Limb (tissue), 2 donors: Measurements from ENCODE around the gene CDKN1C.
"Not testable (repeated sequence)": the region's sequence is repeated elsewhere in the genome, so short reads cannot be mapped to it uniquely, and the experiment has no call there.

Experiments
- DNase-seq, 2 donors: peaks; one replicate each; pipeline ENCODE4 v3.0.0-alpha.2; 2016; ENCODE audit errors: extremely low spot score in 2 of 2

CDKN1C gene

DNA sequence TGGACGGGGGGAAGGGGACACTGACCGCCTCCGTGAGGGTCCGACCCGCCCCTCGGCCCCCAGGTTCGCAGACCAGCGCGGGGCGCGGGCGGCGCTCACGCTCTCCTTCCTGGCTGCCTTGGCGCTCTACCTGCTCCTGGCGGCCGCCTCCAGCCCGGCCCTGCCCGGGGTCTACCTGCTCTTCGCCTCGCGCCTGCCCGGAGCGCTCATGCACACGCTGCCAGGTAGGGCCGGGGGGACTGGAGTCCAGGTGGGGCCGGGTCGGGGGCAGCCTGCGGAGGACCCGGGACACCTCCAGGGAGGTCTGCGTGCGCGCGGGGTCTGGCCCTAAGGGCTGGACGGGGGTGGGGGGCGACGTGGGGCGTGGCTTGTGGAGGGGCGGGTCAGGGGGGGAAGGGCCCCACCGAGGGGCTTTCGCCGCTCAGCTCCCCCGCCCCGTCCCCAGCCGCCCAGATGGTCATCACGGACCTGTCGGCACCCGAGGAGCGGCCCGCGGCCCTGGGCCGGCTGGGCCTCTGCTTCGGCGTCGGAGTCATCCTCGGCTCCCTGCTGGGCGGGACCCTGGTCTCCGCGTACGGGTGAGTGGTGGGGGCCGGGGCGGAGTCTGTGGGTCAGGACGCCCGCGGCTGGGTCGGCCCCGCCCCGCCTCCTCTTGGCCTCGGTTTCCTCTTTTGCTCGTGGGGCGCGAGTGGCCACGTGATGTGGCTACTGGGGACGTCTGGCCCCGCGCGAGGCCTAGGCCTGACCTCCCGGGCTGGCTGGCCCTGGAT, 23.7 kb upstream of the CDKN1C start:
- no peak for DNase-seq

DNA sequence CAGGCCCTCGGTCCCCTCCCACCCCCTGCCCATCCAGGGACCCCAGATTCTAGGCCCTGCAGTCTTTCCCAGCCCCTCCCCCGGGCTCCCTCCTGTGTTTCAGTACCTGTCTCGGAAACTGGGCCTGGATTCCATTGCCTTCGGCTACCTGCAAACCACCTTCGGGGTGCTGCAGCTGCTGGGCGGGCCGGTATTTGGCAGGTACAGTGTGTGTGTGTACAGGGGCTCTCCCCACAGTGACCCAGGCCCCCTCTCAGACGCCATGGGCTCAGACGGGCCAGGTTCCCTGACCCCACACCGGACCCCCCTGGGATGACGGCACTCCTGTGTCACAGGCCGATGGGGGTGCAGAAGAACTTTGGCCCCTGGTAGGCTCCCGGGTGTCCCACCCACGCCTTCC, 22.6 kb upstream of the CDKN1C start:
- no peak for DNase-seq

DNA sequence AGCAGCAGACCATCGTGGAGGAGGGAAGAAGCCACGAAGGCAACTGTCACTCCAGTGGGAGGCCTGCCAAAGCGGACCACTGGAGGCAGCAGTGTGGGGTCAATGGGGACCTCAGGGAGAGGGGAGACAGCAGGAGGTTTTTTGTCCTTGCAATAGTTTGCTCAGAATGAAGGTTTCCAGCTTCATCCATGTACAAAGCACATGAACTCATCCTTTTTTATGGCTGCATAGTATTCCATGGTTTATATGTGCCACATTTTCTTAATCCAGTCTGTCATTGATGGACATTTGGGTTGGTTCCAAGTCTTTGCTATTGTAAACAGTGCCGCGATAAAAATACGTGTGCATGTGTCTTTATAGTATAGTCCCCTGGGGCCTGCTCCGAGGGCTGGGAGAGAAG, 19.7 kb upstream of the CDKN1C start:
- not testable (repeated sequence) for DNase-seq

DNA sequence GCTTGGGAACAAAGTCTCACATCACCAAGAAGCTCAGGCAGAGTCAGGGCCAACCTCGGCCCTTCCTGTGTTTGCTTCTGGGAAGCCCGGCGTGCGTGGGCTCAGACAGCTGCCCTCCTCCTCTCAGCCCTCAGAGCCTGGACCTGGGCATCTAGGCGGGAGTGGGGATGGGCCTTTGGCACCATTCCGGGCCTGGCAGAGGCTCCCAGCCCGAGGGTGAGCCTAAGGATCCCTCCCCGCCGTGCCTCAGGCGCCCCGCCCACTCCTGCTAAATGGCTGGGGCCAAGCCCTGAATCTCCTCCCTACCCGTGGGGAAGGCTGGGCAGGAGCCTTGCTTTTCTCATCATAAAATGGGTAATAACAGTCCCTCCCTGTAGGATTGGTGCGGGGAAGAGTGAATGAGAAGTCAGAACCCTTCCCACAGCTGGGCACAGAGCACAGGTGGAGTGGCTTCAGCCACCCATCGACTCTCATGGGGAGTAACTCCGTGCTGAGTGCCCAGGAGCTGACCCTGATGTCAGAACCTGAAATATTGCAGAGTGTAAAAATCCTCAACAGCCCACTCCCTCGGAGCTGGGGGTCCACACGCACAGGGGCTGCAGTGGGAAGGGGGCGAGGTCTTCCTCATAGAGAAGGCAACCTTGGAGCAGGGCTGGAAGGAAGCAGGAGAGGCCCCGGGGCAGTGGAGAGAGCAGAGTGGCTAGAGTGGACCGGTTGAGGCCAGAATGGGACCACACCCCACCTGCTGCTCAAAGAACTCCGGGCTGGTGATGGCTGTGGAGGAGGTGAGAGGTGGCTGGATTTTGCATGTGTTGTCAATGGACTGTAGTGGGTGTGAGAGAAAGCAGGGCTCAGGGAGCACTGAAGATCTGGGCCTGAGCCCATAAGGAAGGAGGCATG, 18.8 kb upstream of the CDKN1C start:
- no peak for DNase-seq

DNA sequence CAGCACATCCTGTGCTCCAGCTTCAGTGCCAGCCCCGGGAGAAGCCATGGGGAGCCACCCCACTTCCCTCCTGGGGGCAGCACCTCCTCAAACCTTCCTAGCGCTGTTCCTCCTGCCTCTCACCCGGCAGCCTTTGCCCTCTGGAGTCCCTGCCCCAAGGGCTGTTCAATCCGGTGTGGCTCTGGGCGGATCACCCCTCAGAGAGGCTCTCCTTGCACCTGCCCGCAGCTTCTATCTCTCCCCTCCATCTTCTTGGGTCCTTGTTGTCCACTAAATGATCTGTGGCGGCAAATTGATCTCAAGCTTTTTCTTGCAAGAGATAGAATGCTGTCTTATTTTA, 18.1 kb upstream of the CDKN1C start:
- DNase-seq: no peak

DNA sequence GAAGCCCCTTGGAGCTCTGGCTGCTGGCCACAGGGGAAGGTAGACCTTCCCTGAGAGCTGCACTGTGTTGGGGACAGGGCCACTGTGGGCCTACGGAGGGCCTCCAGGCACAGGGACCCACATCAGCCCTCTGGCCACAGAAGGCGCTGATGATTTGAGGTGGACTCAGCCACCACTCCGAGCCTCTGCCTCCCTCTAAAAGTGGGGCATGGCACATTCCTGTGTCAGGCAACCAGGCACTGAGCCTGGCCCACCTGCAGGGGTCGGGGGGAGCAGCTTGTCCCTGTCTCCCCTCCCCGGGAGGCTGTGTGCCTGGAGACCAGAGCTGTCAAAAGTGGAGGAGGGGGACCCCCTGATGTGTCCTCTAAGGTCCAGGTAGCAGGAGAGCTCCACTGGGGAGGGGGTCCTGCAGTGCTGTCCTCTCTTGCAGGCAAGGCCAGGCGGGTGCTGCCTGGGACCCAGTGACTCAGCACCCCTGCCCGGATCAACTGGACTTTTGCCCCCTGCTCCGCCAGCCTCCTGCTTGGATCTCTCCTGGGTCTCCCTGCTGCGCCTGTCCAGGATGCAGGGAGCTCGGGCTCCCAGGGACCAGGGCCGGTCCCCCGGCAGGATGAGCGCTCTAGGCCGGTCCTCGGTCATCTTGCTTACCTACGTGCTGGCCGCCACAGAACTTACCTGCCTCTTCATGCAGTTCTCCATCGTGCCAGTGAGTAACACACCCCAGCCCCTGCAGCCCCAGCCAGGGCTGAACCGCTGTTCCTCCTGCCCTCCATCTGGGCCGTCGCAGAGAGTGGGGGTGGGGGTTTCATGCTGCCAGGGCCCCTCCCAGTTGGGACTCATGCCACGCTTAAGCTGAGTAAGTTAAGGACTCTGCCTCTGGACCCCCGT, 17.5 kb upstream of the CDKN1C start:
- no peak for DNase-seq

DNA sequence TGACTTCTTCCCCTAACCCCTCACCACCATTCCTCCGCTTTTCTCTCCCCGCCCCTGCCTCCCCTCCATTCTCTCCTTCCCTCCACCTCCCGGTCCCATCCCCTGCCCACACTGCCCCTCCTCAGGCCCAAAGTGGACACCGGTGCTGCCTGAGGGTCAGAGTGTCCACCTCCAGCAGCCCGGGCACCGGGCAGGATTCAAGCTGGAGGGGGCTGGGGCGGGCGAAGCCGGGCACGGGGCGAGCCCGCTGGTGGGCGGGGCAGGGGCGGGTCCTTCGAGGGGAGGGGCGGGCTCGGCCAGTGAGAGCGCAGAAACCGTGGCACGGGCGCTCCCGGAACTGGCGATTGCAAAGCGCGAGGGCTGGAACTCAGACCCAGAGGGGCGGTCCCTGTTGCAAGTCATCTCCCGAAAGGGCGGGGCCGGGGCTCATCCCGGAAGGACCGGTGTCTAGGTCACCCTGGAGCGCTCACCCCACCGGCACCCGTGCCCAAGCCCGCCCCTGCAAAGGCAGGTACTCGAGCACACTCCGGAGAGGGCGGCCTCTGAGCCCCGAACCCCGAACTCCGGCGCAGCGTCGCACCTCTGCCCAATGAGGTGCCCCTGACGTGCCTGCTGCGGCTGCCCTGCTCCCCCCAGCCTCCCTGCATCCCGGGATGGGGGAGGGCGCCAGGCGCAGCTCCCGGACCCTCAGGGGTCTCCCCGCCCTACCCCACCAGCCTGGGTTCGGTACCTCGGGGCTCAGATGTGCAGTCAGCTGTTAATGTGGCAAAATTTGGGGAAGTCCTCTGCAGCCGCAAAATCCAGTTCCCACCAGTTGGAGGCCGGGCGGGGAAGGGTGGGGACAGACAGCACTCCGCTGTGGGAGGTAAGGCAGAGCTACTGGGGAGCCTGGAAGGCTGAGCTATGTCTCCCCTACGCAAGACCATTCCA, 16.5 kb upstream of the CDKN1C start:
- DNase-seq: peak; percentile 74 to 83

DNA sequence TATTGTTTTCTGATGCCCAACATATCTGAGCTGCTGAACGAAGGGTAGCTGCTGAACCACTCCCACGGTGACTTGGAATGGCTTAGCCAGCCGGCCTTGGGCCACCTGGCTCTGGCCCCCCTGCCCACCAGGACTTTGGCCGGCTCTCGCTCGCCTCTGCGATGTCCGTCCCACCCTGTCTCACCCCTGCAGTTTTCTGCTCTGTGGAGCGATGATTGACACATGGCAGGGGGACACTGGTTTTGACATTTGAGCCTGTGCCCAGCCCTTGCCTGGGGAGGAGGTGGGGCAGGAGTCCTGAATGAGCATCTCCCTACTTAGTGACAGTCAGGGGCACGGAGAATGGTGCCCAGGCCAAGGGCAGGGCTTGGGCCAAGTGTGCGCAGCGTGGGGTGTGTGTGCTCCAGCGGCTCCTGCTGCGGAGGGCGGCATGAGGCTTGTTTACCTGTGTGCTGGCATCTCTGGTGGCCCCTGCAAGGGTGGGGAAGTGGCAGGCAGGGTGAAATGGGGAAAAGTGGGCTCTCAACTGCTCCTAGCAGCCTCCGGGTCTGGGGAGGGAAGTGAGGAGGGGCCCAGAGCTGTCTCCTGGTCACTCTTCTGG, 15.7 kb upstream of the CDKN1C start:
- DNase-seq: no peak

DNA sequence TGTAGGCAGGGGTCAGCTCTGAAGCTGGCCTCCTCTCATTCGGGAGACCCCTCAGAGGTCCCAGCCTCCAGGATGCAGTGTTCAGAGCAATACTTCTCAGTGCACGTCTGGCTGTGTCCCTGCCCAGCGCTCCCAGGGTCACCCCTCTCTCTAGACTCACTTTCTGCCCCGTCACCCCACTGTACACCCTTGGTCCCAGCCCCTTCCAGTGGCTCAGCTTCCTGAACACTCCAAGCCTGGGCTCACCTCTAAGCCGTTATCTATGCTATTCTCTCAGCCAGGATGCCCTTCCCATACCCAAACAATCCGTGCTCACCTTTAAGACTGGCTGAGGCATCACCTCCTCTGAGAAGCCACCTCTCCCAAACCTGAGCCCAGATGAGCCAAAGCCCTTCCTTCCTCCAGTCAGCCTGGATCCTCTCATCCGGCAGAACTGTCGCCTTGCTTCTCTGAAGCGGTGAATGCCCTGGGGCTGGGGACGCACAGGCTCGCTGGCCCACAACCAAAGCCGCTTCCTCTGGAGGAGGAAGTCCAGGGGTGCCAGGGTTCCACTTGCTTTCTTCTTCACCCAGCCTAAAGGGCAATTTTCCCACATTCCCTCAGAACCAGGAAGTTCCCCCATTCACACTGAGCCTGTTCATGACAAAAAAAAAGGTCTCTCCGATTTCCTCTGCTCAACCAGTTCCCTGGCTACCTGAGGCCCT, 13.7 kb upstream of the CDKN1C start:
- DNase-seq: no peak

DNA sequence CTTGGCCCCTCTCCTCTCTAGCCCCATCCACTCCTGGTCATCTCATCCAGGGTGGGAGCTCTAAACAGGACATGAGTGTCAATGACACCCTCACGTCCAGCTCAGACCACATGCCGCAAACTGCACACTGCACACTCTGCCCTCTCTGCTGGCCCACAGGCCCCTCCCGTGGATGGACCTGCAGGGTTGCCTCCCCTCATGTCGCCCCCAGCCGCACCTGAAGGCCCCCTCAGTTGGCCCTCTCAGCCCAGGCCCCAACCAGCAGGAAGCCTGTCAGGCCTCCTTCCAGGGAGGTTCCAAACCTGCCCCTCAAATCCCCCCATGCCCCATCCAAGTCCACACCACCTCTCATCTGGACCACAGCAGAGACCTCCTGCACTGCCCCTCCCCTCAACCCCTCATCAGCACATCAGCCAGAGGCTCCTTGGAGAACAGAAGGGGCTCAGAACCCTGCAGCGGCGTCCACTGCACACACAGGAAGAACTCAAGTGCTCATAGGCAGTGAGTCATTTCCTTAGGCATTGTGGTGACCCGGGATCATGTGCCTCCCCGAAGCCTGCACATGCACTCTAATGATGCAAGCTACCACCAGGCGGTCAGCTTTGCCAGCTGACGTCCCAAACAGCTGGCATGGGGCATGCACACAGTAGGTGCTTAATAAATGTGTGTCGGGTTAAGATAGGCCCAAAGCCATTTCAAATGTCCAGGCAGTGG, 12.9 kb upstream of the CDKN1C start:
- no peak for DNase-seq

DNA sequence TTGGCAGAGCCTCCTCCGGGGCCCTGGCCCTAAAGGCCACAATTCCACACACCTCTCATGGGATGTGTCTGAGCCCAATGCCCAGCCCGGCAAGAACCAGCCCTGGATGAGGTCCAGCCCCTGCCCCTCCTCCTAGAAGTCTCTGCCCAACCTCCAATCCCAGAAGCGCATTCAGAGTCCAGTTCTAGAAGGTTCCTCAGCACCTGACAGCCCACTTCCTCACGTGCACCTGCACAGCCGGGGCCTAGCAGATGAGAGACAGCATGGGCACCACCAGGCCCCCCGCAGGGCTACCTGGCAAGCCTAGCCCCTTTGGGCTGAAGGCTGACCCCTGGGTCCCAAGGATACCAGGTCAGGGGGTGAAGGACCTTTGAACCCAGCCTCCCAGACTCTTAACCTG, 11.5 kb upstream of the CDKN1C start:
- no peak for DNase-seq

DNA sequence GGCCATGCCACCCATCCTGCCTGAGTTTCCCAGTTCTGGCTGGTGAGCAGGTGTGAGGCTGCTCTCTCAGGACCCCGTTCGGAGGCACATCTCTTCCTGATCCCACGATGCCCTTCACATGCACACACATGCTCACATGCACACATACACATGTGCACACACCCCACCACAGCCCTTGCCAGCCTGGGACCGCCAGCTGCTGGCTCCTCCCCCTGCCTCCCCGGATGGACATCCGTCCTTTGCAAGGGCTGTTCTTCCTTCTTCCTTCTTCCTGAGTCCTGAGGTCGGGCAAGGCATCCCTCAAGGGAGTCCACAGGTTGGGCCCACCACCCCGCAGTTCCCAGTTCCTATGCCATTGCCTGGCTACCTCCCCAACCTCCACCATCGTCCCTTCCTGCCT, 10.5 kb upstream of the CDKN1C start:
- no peak for DNase-seq

DNA sequence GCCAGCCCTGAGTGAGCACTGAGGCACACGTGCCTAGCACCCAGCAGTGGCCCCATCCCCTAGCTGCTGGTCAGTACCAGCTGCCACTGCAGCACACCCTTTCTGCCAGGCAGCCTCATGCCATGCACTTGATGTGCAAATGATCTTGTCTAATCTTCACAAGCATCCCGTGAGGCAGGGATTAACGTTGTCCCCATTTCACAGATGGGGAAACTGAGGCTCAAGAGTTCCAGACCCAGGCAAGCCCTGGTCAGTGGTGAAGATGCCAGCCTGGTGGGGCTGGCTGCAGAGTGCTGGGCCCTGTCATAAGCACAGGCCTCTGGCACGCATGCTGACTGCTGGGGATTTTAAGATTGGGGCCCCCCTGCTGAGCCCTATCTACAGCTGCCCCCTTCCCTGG, 8.4 kb upstream of the CDKN1C start:
- DNase-seq: no peak

DNA sequence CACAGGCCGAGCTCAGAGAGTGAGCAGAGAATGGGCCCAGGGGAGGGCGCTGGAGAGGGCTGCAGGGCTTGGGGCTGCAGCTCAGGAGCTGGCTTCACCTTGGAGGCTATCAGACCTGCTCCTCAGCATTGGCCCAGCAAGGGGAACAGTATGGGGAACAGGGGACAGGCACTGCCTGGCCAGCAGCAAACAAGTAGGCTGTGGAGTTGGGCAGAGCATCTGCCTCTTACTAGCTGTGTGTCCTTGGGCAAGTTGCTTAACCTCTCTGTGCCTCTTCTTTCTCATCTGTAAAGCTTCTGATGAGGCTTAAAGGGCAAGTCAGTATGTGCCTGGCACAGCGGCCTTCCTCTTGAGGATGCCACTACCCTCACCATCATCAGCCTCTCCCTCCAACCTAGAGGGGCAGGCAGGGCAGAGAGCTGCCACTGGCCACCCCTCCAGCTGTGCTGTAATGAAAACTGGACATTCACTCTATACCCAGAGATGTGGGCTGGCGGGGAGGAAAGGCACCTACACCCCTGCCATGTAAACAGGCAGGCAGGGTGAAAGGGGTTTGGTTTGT, 7.5 kb upstream of the CDKN1C start:
- DNase-seq: no peak

DNA sequence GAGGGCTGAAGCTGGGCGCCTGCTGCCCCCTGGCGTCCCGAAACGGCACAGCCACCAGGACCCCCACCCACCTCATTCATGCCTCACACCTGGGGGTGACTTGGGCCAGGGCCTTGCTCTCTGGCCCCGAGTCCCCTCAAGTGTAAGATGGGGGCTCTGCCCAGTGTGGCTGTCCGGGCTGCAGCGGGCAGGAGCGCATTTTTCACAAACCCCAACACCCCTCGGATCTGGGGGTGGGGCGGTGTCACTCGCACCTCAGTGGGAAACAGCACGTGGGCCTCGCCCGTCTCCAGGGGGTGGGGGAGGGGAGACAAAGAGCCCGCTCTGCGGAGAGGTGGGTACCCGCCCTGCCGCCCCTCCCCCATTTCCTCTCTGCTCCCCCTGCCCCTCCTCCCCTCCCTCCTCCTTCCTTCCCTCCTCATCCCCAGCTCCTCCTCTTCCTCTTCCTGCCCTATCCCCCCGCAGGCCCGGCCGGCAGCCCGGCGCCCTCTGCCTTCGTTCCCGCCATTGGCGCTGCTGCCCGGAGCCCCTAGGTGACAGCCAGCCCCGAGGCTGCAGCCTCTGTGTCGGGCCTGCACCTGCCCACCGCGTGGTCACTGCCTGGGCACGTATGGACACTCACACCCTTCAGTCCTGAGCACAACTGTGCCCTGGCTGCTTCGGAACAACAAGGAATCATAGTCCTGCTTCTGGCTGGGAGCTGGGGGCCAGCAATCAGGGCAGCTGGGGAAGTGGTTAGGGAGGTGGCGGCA, 6.8 kb upstream of the CDKN1C start:
- DNase-seq: peak; percentile 71 to 89

DNA sequence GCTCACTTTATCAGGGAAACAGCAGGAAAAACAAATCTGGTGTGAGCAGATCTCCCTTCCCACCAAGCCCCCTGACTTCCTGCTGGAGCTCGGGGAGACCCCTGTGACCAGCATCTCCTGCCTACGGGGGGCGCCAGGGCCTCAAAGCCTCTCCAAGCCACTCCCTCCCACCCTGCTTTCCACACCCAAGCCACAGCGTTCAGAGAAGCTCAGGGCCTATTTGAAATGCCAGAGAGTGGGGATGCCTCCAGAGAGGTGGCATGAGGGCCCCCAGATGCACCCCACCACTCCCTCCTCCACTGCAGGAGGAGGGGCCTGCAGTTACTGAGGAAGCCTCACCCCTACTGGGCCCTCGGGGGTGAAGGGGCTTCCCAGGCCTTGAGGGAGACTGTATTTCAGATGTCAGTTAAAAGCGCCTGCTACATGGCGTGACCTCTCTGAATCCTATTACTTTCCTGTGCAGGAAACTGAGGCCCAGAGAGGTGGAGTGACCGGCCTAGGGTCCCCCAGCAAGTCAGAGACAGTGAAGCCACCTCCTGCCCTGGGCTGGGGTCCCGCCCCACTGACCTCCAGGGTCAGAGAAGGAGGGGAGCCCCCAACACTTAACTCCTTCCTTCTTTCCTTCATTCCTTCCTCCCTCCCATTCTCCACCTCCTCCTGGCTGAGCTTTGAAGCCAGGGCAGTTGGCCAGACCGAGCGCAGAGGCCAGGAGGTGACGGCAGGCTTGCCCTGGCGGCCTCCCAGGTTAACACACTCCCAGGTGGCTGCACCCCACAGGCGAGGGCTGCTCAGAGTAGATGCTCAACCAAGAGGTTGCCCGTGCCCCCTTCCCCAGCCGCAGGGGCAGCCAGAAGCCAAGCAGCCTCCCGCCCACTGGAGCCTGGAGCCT, 6.0 kb upstream of the CDKN1C start:
- DNase-seq: peak in 1 of 2 donors; percentile 70
